Measurements from ENCODE around the gene CARS2.
"Not testable (repeated sequence)": the region's sequence is repeated elsewhere in the genome, so short reads cannot be mapped to it uniquely, and the experiment has no call there.

Gene CARS2

GRCh38 chr13:110638257-110638656 is 67.7 kb downstream of the CARS2 start:
- DNase-seq (ENCODE audit: low spot score): no peak

GRCh38 chr13:110637747-110638146 is 68.2 kb downstream of the CARS2 start:
- DNase-seq (ENCODE audit: low spot score): no peak

- no peak for DNase-seq (ENCODE audit: low spot score)
Measured at GRCh38 chr13:110637275-110637674, 68.6 kb downstream of the CARS2 start.

- DNase-seq (ENCODE audit: low spot score): no peak
Measured at GRCh38 chr13:110636701-110637201, 69.2 kb downstream of the CARS2 start.

GRCh38 chr13:110636053-110636475 is 69.9 kb downstream of the CARS2 start:
- DNase-seq (ENCODE audit: low spot score): no peak

- DNase-seq (ENCODE audit: low spot score): no peak
Measured at GRCh38 chr13:110635405-110636002, 70.4 kb downstream of the CARS2 start.

GRCh38 chr13:110634558-110634957 is 71.4 kb downstream of the CARS2 start:
- DNase-seq (ENCODE audit: low spot score): no peak

GRCh38 chr13:110633776-110634175 is 72.1 kb downstream of the CARS2 start:
- no peak for DNase-seq (ENCODE audit: low spot score)

- DNase-seq (ENCODE audit: low spot score): not testable (repeated sequence)
Measured at GRCh38 chr13:110632255-110632654, 73.7 kb downstream of the CARS2 start.

GRCh38 chr13:110630566-110631119 is 75.3 kb downstream of the CARS2 start:
- no peak for DNase-seq (ENCODE audit: low spot score)

- DNase-seq (ENCODE audit: low spot score): no peak
Measured at GRCh38 chr13:110629735-110630134, 76.2 kb downstream of the CARS2 start.

GRCh38 chr13:110628952-110629701 is 76.8 kb downstream of the CARS2 start:
- peak; percentile 59 for DNase-seq (ENCODE audit: low spot score)

GRCh38 chr13:110628477-110628793 is 77.5 kb downstream of the CARS2 start:
- no peak for DNase-seq (ENCODE audit: low spot score)

- no peak for DNase-seq (ENCODE audit: low spot score)
Measured at GRCh38 chr13:110627761-110628476, 78.0 kb downstream of the CARS2 start.

- no peak for DNase-seq (ENCODE audit: low spot score)
Measured at GRCh38 chr13:110627351-110627750, 78.6 kb downstream of the CARS2 start.

GRCh38 chr13:110626521-110626920 is 79.4 kb downstream of the CARS2 start:
- no peak for DNase-seq (ENCODE audit: low spot score)

- no peak for DNase-seq (ENCODE audit: low spot score)
Measured at GRCh38 chr13:110625771-110626321, 80.1 kb downstream of the CARS2 start.

GRCh38 chr13:110624766-110625756 is 80.9 kb downstream of the CARS2 start:
- DNase-seq (ENCODE audit: low spot score): no peak

GRCh38 chr13:110620596-110620995 is 85.3 kb downstream of the CARS2 start:
- no peak for DNase-seq (ENCODE audit: low spot score)

- DNase-seq (ENCODE audit: low spot score): no peak
Measured at GRCh38 chr13:110618780-110619179, 87.1 kb downstream of the CARS2 start.

- DNase-seq (ENCODE audit: low spot score): no peak
Measured at GRCh38 chr13:110618167-110618566, 87.7 kb downstream of the CARS2 start.

All from cerebellar cortex (tissue), 1 donor.